ENCODE measurements around the gene ZNF200. TPM values are rescaled to one million over a fixed set of nuclear protein-coding genes. Genes with fewer than 3 reads are reported as not detected.
"Not testable (repeated sequence)": the region's sequence is repeated elsewhere in the genome, so short reads cannot be mapped to it uniquely, and the experiment has no call there.

The ZNF200 gene
- polyA plus RNA-seq, 1 donor (not counting 4 experiments of a cell fraction or from before 2014, with no cell fraction given), result 4.3 TPM

GRCh38 chr16:3207086-3207953 is 27.6 kb downstream of the ZNF200 start:
- Histone ChIP-seq H3K79me2 (ENCODE audit: control insufficient read depth, insufficient read depth, low read length) (no peaks in the 10 kb centered on the region), H3K27me3 (ENCODE audit: control insufficient read depth, extremely low read depth, insufficient read depth, low read length) (no peaks in the 10 kb centered on the region), H3K36me3 (ENCODE audit: control insufficient read depth in 2 of 2, extremely low read depth in 1 of 2, insufficient read depth in 2 of 2, low read length in 2 of 2) (no peaks in the 10 kb centered on the region), H3K9ac (ENCODE audit: control insufficient read depth, extremely low read depth, insufficient read depth, low read length) (no peak overlapping the region), H3K9me1 (ENCODE audit: control insufficient read depth, extremely low read depth, insufficient read depth, low read length) (no peaks in the 10 kb centered on the region), H3K4me3 (ENCODE audit: control insufficient read depth in 2 of 3, extremely low read depth in 1 of 3, insufficient read depth in 2 of 3, low read depth in 1 of 3, low read length in 3 of 3) (no peak overlapping the region), H3K4me1 (ENCODE audit: control insufficient read depth, extremely low read depth, insufficient read depth, low read length) (no peaks in the 10 kb centered on the region), H4K20me1 (ENCODE audit: control insufficient read depth, extremely low read depth, insufficient read depth, low read length) (no peaks in the 10 kb centered on the region), H2AFZ (ENCODE audit: control insufficient read depth, low read length) (no peak overlapping the region), H3K27ac (ENCODE audit: control insufficient read depth, insufficient read depth, low read length) (no peak overlapping the region), H3K9me3 (ENCODE audit: control insufficient read depth, low read depth, low read length) (peaks cover 2% of the 10 kb centered on the region), H3K4me2 (ENCODE audit: control insufficient read depth, extremely low read depth, insufficient read depth, low read depth, low read length) (no peak overlapping the region)
- FAIRE-seq (no peak), DNase-seq (ENCODE audit: low read depth, low spot score) (no peak)
- dilution Hi-C loops (cut with MboI; ENCODE audit: extremely low pct_ligation_motif_present, low sequenced_read_pairs), result no loop called here
- TF ChIP-seq EZH2 (IDR thresholded peaks at IDR 0.05; ENCODE audit: low read length), result no peak
- no peak for TF ChIP-seq CTCF (optimal IDR thresholded peaks at IDR 0.05 in 1 of 3, IDR thresholded peaks at IDR 0.05 in 1 of 3, conservative IDR thresholded peaks at IDR 0.05 in 1 of 3; ENCODE audit: extremely low read depth in 1 of 3, insufficient read depth in 2 of 3, low read length in 3 of 3)

- H3K36me3 ChIP-seq (ENCODE audit: control insufficient read depth in 2 of 2, extremely low read depth in 1 of 2, insufficient read depth in 2 of 2, low read length in 2 of 2); H4K20me1 ChIP-seq (ENCODE audit: control insufficient read depth, extremely low read depth, insufficient read depth, low read length); H3K4me1 ChIP-seq (ENCODE audit: control insufficient read depth, extremely low read depth, insufficient read depth, low read length); dilution Hi-C loops (cut with MboI; ENCODE audit: extremely low pct_ligation_motif_present, low sequenced_read_pairs); H3K9me3 ChIP-seq (ENCODE audit: control insufficient read depth, low read depth, low read length); H3K4me3 ChIP-seq (ENCODE audit: control insufficient read depth in 2 of 3, extremely low read depth in 1 of 3, insufficient read depth in 2 of 3, low read depth in 1 of 3, low read length in 3 of 3); H3K9me1 ChIP-seq (ENCODE audit: control insufficient read depth, extremely low read depth, insufficient read depth, low read length); FAIRE-seq; DNase-seq (ENCODE audit: low read depth, low spot score); H3K27me3 ChIP-seq (ENCODE audit: control insufficient read depth, extremely low read depth, insufficient read depth, low read length); H3K27ac ChIP-seq (ENCODE audit: control insufficient read depth, insufficient read depth, low read length); H3K79me2 ChIP-seq (ENCODE audit: control insufficient read depth, insufficient read depth, low read length); H3K9ac ChIP-seq (ENCODE audit: control insufficient read depth, extremely low read depth, insufficient read depth, low read length); H2AFZ ChIP-seq (ENCODE audit: control insufficient read depth, low read length); H3K4me2 ChIP-seq (ENCODE audit: control insufficient read depth, extremely low read depth, insufficient read depth, low read depth, low read length): not testable (repeated sequence)
These were observed 29.0 kb downstream of the ZNF200 start for GRCh38 chr16:3205939-3206338.
